Liver (tissue), 9 donors: ENCODE results near the gene TRIM23. TPM values are rescaled to one million over a fixed set of nuclear protein-coding genes. Genes with fewer than 3 reads are reported as not detected.
"Not testable (repeated sequence)": the region's sequence is repeated elsewhere in the genome, so short reads cannot be mapped to it uniquely, and the experiment has no call there.

Source experiments
- DNase-seq: peaks from one replicate; pipeline ENCODE4 v3.0.0-alpha.2; 2017; ENCODE audit warnings: low spot score
- H3K27ac ChIP-seq, 2 donors: one replicate each; pipeline ENCODE4 v1.7.0; 2013; ENCODE audit warnings: inconsistent platforms in 2 of 2, low read length in 2 of 2, control low read depth in 1 of 2, low read depth in 1 of 2, mild to moderate bottlenecking in 1 of 2
- H3K27me3 ChIP-seq, 4 donors: one replicate each; pipeline versions ENCODE4 v1.6.1 to v1.7.0; 2013; ENCODE audit warnings: low read length in 3 of 4, inconsistent platforms in 1 of 4, mild to moderate bottlenecking in 1 of 4, moderate library complexity in 1 of 4; ENCODE audit not compliant: control insufficient read depth in 4 of 4, insufficient read depth in 4 of 4
- H3K36me3 ChIP-seq, 4 donors: one replicate each; pipeline versions ENCODE4 v1.6.1 to v1.7.0; 2013; ENCODE audit warnings: low read length in 3 of 4, mild to moderate bottlenecking in 3 of 4, low read depth in 1 of 4, moderate library complexity in 1 of 4; ENCODE audit not compliant: control insufficient read depth in 4 of 4, insufficient read depth in 3 of 4
- H3K4me1 ChIP-seq, 4 donors: one replicate each; pipeline versions ENCODE4 v1.6.1 to v1.7.0; 2013; ENCODE audit warnings: low read length in 3 of 4, mild to moderate bottlenecking in 3 of 4, moderate library complexity in 1 of 4; ENCODE audit not compliant: control insufficient read depth in 4 of 4, insufficient read depth in 4 of 4
- H3K4me3 ChIP-seq, 3 donors: one replicate each; pipeline versions ENCODE4 v1.6.1 to v1.7.0; 2013; ENCODE audit warnings: low read length in 3 of 3, control low read depth in 1 of 3, low read depth in 1 of 3, mild to moderate bottlenecking in 1 of 3
- H3K9ac ChIP-seq, 2 donors: one replicate each; pipeline ENCODE4 v1.7.0; 2013; ENCODE audit warnings: low read length in 2 of 2, mild to moderate bottlenecking in 2 of 2, moderate library complexity in 2 of 2, control low read depth in 1 of 2, low read depth in 1 of 2
- H3K9me3 ChIP-seq, 4 donors: one replicate each; pipeline versions ENCODE4 v1.6.1 to v1.7.0; 2013; ENCODE audit warnings: low read length in 3 of 4; ENCODE audit not compliant: control insufficient read depth in 4 of 4
- CTCF ChIP-seq: fragments of 150-350 bp; IDR thresholded peaks from 2 replicates; pipeline ENCODE4 v1.5.1; 2017; ENCODE audit warnings: improper control_type of control experiment, low read depth, low read length; ENCODE audit not compliant: missing input control
- EGR1 ChIP-seq, 2 donors: IDR thresholded peaks; 2 replicates each; pipeline ENCODE4 v1.6.1; 2016 to 2018; ENCODE audit warnings: antibody characterized with exemption in 2 of 2, low read depth in 2 of 2
- FOXA2 ChIP-seq: IDR thresholded peaks from 2 replicates; pipeline ENCODE4 v1.6.1; 2016; ENCODE audit warnings: antibody characterized with exemption
- GABPA ChIP-seq, 2 donors: IDR thresholded peaks in 1 of 2; conservative IDR thresholded peaks in 1 of 2; 2 replicates each; pipeline ENCODE4 v1.6.1; 2016; ENCODE audit warnings: antibody characterized with exemption in 2 of 2, mild to moderate bottlenecking in 1 of 2, moderate library complexity in 1 of 2
- HNF4A ChIP-seq, 2 donors: conservative IDR thresholded peaks; 2 replicates each; pipeline ENCODE4 v1.6.1; 2016; ENCODE audit warnings: antibody characterized with exemption in 2 of 2, mild to moderate bottlenecking in 2 of 2
- HNF4G ChIP-seq: IDR thresholded peaks from 2 replicates; pipeline ENCODE4 v1.6.1; 2016; ENCODE audit warnings: antibody characterized with exemption
- JUND ChIP-seq, 2 donors: IDR thresholded peaks; 2 replicates each; pipeline ENCODE4 v1.6.1; 2016; ENCODE audit warnings: antibody characterized with exemption in 2 of 2
- MAX ChIP-seq: IDR thresholded peaks from 2 replicates; pipeline ENCODE4 v1.6.1; 2016; ENCODE audit warnings: antibody characterized with exemption
- NR2F2 ChIP-seq: IDR thresholded peaks from 2 replicates; pipeline ENCODE4 v1.6.1; 2016; ENCODE audit warnings: antibody characterized with exemption
- RAD21 ChIP-seq, 2 donors: IDR thresholded peaks; 2 replicates each; pipeline ENCODE4 v1.6.1; 2016; ENCODE audit warnings: antibody characterized with exemption in 2 of 2, mild to moderate bottlenecking in 2 of 2
- RXRA ChIP-seq, 2 donors: IDR thresholded peaks; 2 replicates each; pipeline ENCODE4 v1.6.1; 2017 to 2018; ENCODE audit warnings: antibody characterized with exemption in 2 of 2, mild to moderate bottlenecking in 1 of 2
- SP1 ChIP-seq: IDR thresholded peaks from 2 replicates; pipeline ENCODE4 v1.6.1; 2018; ENCODE audit warnings: antibody characterized with exemption, mild to moderate bottlenecking
- TAF1 ChIP-seq: conservative IDR thresholded peaks from 2 replicates; pipeline ENCODE4 v1.6.1; 2016; ENCODE audit warnings: antibody characterized with exemption, mild to moderate bottlenecking
- YY1 ChIP-seq: IDR thresholded peaks from 2 replicates; pipeline ENCODE4 v1.6.1; 2016; ENCODE audit warnings: antibody characterized with exemption, mild to moderate bottlenecking
- WGBS: extraction: QIAGEN DNeasy Blood & Tissue Kit; methylation state at CpG from one replicate; pipeline ENCODE4 v1.1.7; 2013; 5-methylcytosine and 5-hydroxymethylcytosine counted together
- polyA plus RNA-seq, 2 donors: library from polyadenylated mRNA; stranded (reverse) in 1 of 2; unstranded in 1 of 2; fragments of 200-250 nt in 1 of 2; fragments of >200 nt in 1 of 2; fragmentation: Nextera tagmentation in 1 of 2; extraction: Ambion mirVana in 1 of 2; gene quantifications; one replicate each; pipeline versions ENCODE4 v1.2.1 to v1.2.3, GENCODE V29; 2013 to 2015
- total RNA-seq, 2 donors: library from RNA; depleted of rRNA; stranded (reverse); fragments of >200 nt; gene quantifications; one replicate each; pipeline ENCODE4 v1.2.3, GENCODE V29; 2014
- TF ChIP-seq, protein P1 (sequence below): IDR thresholded peaks from 2 replicates; pipeline ENCODE4 v1.6.1; 2016; ENCODE audit warnings: antibody characterized with exemption
- TF ChIP-seq, protein P2 (sequence below): IDR thresholded peaks from 2 replicates; pipeline ENCODE4 v1.6.1; 2016; ENCODE audit warnings: antibody characterized with exemption, mild to moderate bottlenecking
- donor health status: healthy.
- donor health status: healthy.
- donor health status: healthy.
- donor health status: healthy.
- donor health status: healthy.

The TRIM23 gene
- total and polyA plus RNA-seq, 4 donors, result 3.1 to 25.0 (median 9.1) TPM

- TF ChIP-seq CTCF, result no peak
Observed at GRCh38 chr5:65612298-65612907, 11.7 kb downstream of the TRIM23 start (continued).

- Histone ChIP-seq H3K4me3 (no peak overlapping the region), H3K36me3 (peaks cover 5 to 60% (median 42%) of the 10 kb centered on the region in 4 donors), H3K9ac (no peak overlapping the region), H3K4me1 (no peaks in the 10 kb centered on the region), H3K9me3 (no peaks in the 10 kb centered on the region), H3K27me3 (no peaks in the 10 kb centered on the region), H3K27ac (no peak overlapping the region)
- no peak for DNase-seq
- WGBS, result 61% methylated on average over 3 of the region's 3 CpGs
- peak; percentile 12 for TF ChIP-seq SP1
- TF ChIP-seq EGR1 (IDR thresholded peaks at IDR 0.05; ENCODE audit: low read depth in 2 of 2), result no peak
- TF ChIP-seq FOXA2, result no peak
Observed at GRCh38 chr5:65611524-65611923, 12.6 kb downstream of the TRIM23 start.

DNA sequence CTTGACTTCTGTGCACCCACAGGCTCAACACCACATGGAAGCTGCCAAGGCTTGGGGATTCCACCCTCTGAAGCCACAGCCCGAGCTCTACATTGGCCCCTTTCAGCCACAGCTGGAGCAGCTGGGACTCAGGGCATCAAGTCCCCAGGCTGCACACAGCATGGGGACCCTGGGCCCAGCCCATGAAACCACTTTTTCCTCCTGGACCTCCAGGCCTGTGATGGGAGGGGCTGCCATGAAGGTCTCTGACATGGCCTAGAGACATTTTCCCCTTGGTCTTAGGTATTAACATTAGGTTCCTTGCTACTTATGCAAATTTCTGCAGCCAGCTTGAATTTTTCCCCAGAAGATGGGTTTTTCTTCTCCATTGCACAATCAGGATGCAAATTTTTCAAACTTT, 22.4 kb downstream of the TRIM23 start:
- H3K9ac ChIP-seq, H3K4me3 ChIP-seq, H3K27ac ChIP-seq, H3K9me3 ChIP-seq, H3K4me1 ChIP-seq, DNase-seq, H3K27me3 ChIP-seq: not testable (repeated sequence)
- 98% methylated on average over 1 of the region's 1 CpG for WGBS
- peaks cover 5 to 50% (median 35%) of the 10 kb centered on the region in 4 donors for H3K36me3 ChIP-seq

- H3K36me3 ChIP-seq, result peaks cover 4 to 63% (median 48%) of the 10 kb centered on the region in 4 donors
- 92% methylated on average over 2 of the region's 2 CpGs for WGBS
- H3K9ac ChIP-seq, result no peak overlapping the region
Observed at GRCh38 chr5:65588694-65589093, 35.4 kb downstream of the TRIM23 start.

DNA sequence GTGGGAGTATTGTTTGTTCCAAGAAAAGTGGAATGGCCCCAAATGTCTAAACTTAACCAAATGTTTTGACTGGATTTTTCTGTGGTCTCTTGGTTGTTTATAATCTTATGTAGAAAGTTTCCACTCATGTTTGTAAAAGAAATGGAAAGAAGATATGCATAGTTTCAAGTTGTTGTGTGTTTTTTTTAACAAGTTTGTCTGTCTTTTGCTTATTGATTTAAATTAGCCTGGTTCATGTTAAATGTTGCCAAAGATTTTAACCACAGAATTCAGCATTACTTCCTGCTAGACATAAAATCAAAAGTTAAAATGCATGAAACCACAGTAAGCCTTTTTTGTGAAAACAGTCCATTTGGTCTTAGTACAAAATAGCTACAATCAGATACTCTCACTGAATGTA, 47.0 kb downstream of the TRIM23 start:
- Histone ChIP-seq H3K27me3 (no peaks in the 10 kb centered on the region), H3K4me3 (no peak overlapping the region), H3K9ac (no peak overlapping the region), H3K9me3 (no peaks in the 10 kb centered on the region), H3K4me1 (no peaks in the 10 kb centered on the region), H3K27ac (no peak overlapping the region), H3K36me3 (peaks cover 1 to 30% (median 28%) of the 10 kb centered on the region in 4 donors)
- DNase-seq, result no peak
- no peak for TF ChIP-seq NR2F2
- no peak for TF ChIP-seq RXRA (IDR thresholded peaks at IDR 0.05)
- no peak for TF ChIP-seq TAF1
- TF ChIP-seq, protein P1, sequence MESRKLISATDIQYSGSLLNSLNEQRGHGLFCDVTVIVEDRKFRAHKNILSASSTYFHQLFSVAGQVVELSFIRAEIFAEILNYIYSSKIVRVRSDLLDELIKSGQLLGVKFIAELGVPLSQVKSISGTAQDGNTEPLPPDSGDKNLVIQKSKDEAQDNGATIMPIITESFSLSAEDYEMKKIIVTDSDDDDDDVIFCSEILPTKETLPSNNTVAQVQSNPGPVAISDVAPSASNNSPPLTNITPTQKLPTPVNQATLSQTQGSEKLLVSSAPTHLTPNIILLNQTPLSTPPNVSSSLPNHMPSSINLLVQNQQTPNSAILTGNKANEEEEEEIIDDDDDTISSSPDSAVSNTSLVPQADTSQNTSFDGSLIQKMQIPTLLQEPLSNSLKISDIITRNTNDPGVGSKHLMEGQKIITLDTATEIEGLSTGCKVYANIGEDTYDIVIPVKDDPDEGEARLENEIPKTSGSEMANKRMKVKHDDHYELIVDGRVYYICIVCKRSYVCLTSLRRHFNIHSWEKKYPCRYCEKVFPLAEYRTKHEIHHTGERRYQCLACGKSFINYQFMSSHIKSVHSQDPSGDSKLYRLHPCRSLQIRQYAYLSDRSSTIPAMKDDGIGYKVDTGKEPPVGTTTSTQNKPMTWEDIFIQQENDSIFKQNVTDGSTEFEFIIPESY, result no peak
- no peak for TF ChIP-seq YY1
- TF ChIP-seq, protein P2, sequence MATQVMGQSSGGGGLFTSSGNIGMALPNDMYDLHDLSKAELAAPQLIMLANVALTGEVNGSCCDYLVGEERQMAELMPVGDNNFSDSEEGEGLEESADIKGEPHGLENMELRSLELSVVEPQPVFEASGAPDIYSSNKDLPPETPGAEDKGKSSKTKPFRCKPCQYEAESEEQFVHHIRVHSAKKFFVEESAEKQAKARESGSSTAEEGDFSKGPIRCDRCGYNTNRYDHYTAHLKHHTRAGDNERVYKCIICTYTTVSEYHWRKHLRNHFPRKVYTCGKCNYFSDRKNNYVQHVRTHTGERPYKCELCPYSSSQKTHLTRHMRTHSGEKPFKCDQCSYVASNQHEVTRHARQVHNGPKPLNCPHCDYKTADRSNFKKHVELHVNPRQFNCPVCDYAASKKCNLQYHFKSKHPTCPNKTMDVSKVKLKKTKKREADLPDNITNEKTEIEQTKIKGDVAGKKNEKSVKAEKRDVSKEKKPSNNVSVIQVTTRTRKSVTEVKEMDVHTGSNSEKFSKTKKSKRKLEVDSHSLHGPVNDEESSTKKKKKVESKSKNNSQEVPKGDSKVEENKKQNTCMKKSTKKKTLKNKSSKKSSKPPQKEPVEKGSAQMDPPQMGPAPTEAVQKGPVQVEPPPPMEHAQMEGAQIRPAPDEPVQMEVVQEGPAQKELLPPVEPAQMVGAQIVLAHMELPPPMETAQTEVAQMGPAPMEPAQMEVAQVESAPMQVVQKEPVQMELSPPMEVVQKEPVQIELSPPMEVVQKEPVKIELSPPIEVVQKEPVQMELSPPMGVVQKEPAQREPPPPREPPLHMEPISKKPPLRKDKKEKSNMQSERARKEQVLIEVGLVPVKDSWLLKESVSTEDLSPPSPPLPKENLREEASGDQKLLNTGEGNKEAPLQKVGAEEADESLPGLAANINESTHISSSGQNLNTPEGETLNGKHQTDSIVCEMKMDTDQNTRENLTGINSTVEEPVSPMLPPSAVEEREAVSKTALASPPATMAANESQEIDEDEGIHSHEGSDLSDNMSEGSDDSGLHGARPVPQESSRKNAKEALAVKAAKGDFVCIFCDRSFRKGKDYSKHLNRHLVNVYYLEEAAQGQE, result no peak
- no peak for TF ChIP-seq MAX
- TF ChIP-seq GABPA (IDR thresholded peaks at IDR 0.05 in 1 of 2, conservative IDR thresholded peaks at IDR 0.05 in 1 of 2), result no peak
- no peak for TF ChIP-seq RAD21 (IDR thresholded peaks at IDR 0.05)
- TF ChIP-seq JUND (IDR thresholded peaks at IDR 0.05), result no peak
- no peak for TF ChIP-seq HNF4A (conservative IDR thresholded peaks at IDR 0.05)

More at GRCh38 chr5:65588694-65589093, 35.4 kb downstream of the TRIM23 start:
- Histone ChIP-seq H3K9me3 (no peaks in the 10 kb centered on the region), H3K4me1 (no peaks in the 10 kb centered on the region), H3K4me3 (no peak overlapping the region), H3K27ac (no peak overlapping the region), H3K27me3 (no peaks in the 10 kb centered on the region)
- no peak for DNase-seq
- no peak for TF ChIP-seq HNF4G
